HepG2 (cell line): Measurements from ENCODE around the gene ANKZF1. TPM values are rescaled to one million over a fixed set of nuclear protein-coding genes. Genes with fewer than 3 reads are reported as not detected.

Experiments
- BCLAF1 ChIP-seq: fragments of 450-650 bp; IDR thresholded peaks from 2 replicates; pipeline ENCODE4 v1.6.1; 2017; ENCODE audit warnings: mild to moderate bottlenecking
- CBX1 ChIP-seq: IDR thresholded peaks from one replicate; pipeline ENCODE4 v1.6.1; 2016; ENCODE audit warnings: antibody characterized with exemption, low read depth
- CEBPG ChIP-seq: IDR thresholded peaks from 2 replicates; pipeline ENCODE4 v1.6.1; 2016
- CHD2 ChIP-seq: IDR thresholded peaks from 2 replicates; pipeline ENCODE4 v1.6.1; 2011; ENCODE audit warnings: low read depth, low read length, improper control_type of control experiment
- FIP1L1 ChIP-seq: fragments of 200-400 bp; formaldehyde crosslinking; IDR thresholded peaks from 2 replicates; pipeline ENCODE4 v1.6.1; 2018; ENCODE audit warnings: low read depth, mild to moderate bottlenecking, low read length, moderate library complexity, borderline replicate concordance; ENCODE audit not compliant: insufficient read depth
- HOXA5 ChIP-seq: sonication (generic); formaldehyde crosslinking; IDR thresholded peaks from 2 replicates; pipeline ENCODE4 v1.4.0; 2020; ENCODE audit warnings: missing genetic modification reagents
- NFKB2 ChIP-seq: sonication (generic); formaldehyde crosslinking; IDR thresholded peaks from 2 replicates; pipeline ENCODE4 v1.4.0; 2020; ENCODE audit warnings: missing genetic modification reagents, borderline replicate concordance
- NR0B2 ChIP-seq: sonication (generic); formaldehyde crosslinking; IDR thresholded peaks from 2 replicates; pipeline ENCODE4 v1.4.0; 2020; ENCODE audit warnings: mild to moderate bottlenecking, missing genetic modification reagents
- SNRNP70 ChIP-seq: fragments of 200-400 bp; formaldehyde crosslinking; IDR thresholded peaks from 2 replicates; pipeline ENCODE4 v1.6.1; 2017; ENCODE audit warnings: mild to moderate bottlenecking, low read depth, low read length, moderate library complexity
- U2AF1 ChIP-seq: fragments of 200-400 bp; formaldehyde crosslinking; optimal IDR thresholded peaks from 2 replicates; pipeline ENCODE3; 2017; ENCODE audit warnings: mild to moderate bottlenecking, low read depth, low read length
- ZNF20 ChIP-seq: sonication (generic); formaldehyde crosslinking; IDR thresholded peaks from 2 replicates; pipeline ENCODE4 v1.4.0; 2020; ENCODE audit warnings: mild to moderate bottlenecking, moderate library complexity, missing genetic modification reagents
- ZNF564 ChIP-seq: sonication (generic); formaldehyde crosslinking; IDR thresholded peaks from 2 replicates; pipeline ENCODE4 v1.8.1; 2023; ENCODE audit warnings: mild to moderate bottlenecking, missing genetic modification reagents
- ZNF747 ChIP-seq: sonication (generic); formaldehyde crosslinking; IDR thresholded peaks from 2 replicates; pipeline ENCODE4 v1.8.1; 2023; ENCODE audit warnings: missing genetic modification reagents, mild to moderate bottlenecking, borderline replicate concordance
- ZSCAN22 ChIP-seq: sonication (generic); formaldehyde crosslinking; IDR thresholded peaks from 2 replicates; pipeline ENCODE4 v1.4.0; 2020; ENCODE audit warnings: mild to moderate bottlenecking, missing genetic modification reagents
- polyA plus RNA-seq, 8 experiments: library from polyadenylated mRNA; depleted of rRNA in 3 of 8; stranded (reverse) in 7 of 8; unstranded in 1 of 8; fragments of >200 nt; fragmentation: Illumina TruSeq in 4 of 8; extraction: Trizol in 4 of 8; gene quantifications; 2 replicates each; pipeline versions ENCODE4 v1.2.1 to v1.2.3, GENCODE V29; 2011 to 2016; ENCODE audit warnings: low read depth in 4 of 8, missing spikeins in 1 of 8, mixed read lengths in 1 of 8; ENCODE audit not compliant: insufficient read depth in 1 of 8
- total RNA-seq, 5 experiments: library from RNA; depleted of rRNA; stranded (reverse); fragments of >200 nt; fragmentation: Illumina TruSeq; extraction: Trizol; gene quantifications; 2 replicates each; pipeline ENCODE4 v1.2.3, GENCODE V29; 2016; ENCODE audit warnings: low read depth in 1 of 5
- TF ChIP-seq, protein P1 (sequence below): sonication (generic); formaldehyde crosslinking; IDR thresholded peaks from 2 replicates; pipeline ENCODE4 v1.4.0; 2020; ENCODE audit warnings: missing genetic modification reagents
- TF ChIP-seq, protein P2 (sequence below): IDR thresholded peaks from 2 replicates; pipeline ENCODE4 v1.6.1; 2012; ENCODE audit warnings: low read length, improper control_type of control experiment
- TF ChIP-seq, protein P3 (sequence below): sonication (generic); formaldehyde crosslinking; IDR thresholded peaks from 2 replicates; pipeline ENCODE4 v1.4.0; 2020; ENCODE audit warnings: mild to moderate bottlenecking, missing genetic modification reagents
- TF ChIP-seq, protein P4 (sequence below): sonication (generic); formaldehyde crosslinking; IDR thresholded peaks from 2 replicates; pipeline ENCODE4 v1.4.0; 2020; ENCODE audit warnings: missing genetic modification reagents

The ANKZF1 gene
- total and polyA plus RNA-seq, 2 of the 13 experiments (the other 11 are each of a cell fraction or from before 2014, with no cell fraction given), result 25.3 to 128 TPM

DNA sequence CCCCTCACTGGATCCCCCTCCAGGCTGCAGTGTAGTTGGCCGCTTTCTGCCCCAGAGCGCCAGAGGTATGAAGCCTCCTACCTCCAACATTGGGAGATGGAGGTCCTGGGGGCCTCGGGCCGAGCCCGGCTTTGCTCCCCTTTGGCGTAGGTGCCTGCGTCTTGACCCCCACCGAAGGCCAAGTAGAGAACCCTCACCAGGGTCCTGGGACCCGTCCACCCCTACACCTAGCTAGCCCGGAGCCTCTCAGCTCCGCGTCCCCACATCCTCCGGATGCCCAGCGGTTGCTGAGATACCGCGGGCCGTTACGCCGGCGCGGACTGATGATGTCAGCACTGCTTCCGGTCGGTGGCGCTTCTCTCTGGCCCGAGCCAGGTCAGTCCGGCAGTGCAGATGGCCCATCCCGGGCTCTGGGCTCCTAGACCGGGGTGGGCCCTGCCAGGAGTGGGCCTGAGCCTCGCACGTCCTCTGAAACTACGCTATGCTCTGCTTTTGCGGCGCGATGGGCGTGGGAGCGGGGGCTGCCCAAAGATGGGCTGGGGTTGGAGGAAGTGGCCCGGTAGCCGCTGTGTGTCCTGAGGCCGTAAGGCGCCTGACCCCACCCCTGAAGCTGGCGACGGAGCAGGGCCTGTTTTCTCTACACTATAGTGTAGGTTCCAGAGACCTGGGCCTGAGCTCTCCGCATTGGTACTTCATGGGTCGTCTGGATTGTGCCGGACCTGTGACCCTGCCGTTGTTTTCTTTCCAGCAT, 15.7 kb downstream of the ANKZF1 start, which contains the start of the genes GLB1L and STK16 (continued):
- TF ChIP-seq, protein P1, sequence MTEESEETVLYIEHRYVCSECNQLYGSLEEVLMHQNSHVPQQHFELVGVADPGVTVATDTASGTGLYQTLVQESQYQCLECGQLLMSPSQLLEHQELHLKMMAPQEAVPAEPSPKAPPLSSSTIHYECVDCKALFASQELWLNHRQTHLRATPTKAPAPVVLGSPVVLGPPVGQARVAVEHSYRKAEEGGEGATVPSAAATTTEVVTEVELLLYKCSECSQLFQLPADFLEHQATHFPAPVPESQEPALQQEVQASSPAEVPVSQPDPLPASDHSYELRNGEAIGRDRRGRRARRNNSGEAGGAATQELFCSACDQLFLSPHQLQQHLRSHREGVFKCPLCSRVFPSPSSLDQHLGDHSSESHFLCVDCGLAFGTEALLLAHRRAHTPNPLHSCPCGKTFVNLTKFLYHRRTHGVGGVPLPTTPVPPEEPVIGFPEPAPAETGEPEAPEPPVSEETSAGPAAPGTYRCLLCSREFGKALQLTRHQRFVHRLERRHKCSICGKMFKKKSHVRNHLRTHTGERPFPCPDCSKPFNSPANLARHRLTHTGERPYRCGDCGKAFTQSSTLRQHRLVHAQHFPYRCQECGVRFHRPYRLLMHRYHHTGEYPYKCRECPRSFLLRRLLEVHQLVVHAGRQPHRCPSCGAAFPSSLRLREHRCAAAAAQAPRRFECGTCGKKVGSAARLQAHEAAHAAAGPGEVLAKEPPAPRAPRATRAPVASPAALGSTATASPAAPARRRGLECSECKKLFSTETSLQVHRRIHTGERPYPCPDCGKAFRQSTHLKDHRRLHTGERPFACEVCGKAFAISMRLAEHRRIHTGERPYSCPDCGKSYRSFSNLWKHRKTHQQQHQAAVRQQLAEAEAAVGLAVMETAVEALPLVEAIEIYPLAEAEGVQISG, result peak; percentile 96
- TF ChIP-seq NR0B2 (CRISPR knock-in tag), result peak; percentile 32; the same call in 1 of the 2 replicates
- TF ChIP-seq HOXA5 (CRISPR knock-in tag), result peak; percentile 60; the same call in 1 of the 2 replicates
- peak; percentile 95 for TF ChIP-seq U2AF1
- no peak for TF ChIP-seq ZNF564 (CRISPR knock-in tag)
- no peak for TF ChIP-seq ZSCAN22 (CRISPR knock-in tag)
- peak; percentile 93 for TF ChIP-seq ZNF747
- peak; percentile 92; the same call in 1 of the 2 replicates for TF ChIP-seq NFKB2
- no peak for TF ChIP-seq ZNF20
- TF ChIP-seq CBX1, result peak; percentile 36
- TF ChIP-seq FIP1L1, result no peak
- peak; percentile 55; the same call in 1 of the 2 replicates for TF ChIP-seq CEBPG (CRISPR knock-in tag)
- no peak for TF ChIP-seq SNRNP70
- TF ChIP-seq, protein P2, sequence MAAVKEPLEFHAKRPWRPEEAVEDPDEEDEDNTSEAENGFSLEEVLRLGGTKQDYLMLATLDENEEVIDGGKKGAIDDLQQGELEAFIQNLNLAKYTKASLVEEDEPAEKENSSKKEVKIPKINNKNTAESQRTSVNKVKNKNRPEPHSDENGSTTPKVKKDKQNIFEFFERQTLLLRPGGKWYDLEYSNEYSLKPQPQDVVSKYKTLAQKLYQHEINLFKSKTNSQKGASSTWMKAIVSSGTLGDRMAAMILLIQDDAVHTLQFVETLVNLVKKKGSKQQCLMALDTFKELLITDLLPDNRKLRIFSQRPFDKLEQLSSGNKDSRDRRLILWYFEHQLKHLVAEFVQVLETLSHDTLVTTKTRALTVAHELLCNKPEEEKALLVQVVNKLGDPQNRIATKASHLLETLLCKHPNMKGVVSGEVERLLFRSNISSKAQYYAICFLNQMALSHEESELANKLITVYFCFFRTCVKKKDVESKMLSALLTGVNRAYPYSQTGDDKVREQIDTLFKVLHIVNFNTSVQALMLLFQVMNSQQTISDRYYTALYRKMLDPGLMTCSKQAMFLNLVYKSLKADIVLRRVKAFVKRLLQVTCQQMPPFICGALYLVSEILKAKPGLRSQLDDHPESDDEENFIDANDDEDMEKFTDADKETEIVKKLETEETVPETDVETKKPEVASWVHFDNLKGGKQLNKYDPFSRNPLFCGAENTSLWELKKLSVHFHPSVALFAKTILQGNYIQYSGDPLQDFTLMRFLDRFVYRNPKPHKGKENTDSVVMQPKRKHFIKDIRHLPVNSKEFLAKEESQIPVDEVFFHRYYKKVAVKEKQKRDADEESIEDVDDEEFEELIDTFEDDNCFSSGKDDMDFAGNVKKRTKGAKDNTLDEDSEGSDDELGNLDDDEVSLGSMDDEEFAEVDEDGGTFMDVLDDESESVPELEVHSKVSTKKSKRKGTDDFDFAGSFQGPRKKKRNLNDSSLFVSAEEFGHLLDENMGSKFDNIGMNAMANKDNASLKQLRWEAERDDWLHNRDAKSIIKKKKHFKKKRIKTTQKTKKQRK, result no peak
- no peak for TF ChIP-seq BCLAF1
- TF ChIP-seq, protein P3, sequence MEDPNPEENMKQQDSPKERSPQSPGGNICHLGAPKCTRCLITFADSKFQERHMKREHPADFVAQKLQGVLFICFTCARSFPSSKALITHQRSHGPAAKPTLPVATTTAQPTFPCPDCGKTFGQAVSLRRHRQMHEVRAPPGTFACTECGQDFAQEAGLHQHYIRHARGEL (CRISPR knock-in tag), result no peak
- TF ChIP-seq, protein P4, sequence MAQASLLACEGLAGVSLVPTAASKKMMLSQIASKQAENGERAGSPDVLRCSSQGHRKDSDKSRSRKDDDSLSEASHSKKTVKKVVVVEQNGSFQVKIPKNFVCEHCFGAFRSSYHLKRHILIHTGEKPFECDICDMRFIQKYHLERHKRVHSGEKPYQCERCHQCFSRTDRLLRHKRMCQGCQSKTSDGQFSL (CRISPR knock-in tag), result peak; percentile 81
- no peak for TF ChIP-seq CHD2
